GM12878 (cell line): ENCODE measurements around the gene RBPMS2. TPM values are rescaled to one million over a fixed set of nuclear protein-coding genes. Genes with fewer than 3 reads are reported as not detected.
A peak's percentile ranks its signal among the peaks of the same experiment; 100 is the strongest.

Experiments
- ATAC-seq: fragments of 200-7000 bp; cut with Tn5 transposase; 3 replicates; pipeline ENCODE4 v1.9.1; 2020; ENCODE audit warnings: mild to moderate bottlenecking, moderate library complexity
- BruUV-seq: library from RNA; stranded (reverse); fragments of 400-500 nt; replicated peaks from 2 replicates; lab custom pipeline; 2021; lab: Mats Ljungman, UMichigan
- CTCF ChIA-PET: fragments of 300-600 bp; sonication (Branson Sonifier 250); formaldehyde crosslinking; extraction: SDS; loops from one replicate; lab custom pipeline; 2021; ENCODE audit warnings: inconsistent platforms; lab: Yijun Ruan, JAX
- POLR2A ChIA-PET: fragments of 350-600 bp; formaldehyde crosslinking; extraction: SDS; loops from one replicate; lab custom pipeline; 2021; ENCODE audit warnings: inconsistent platforms; lab: Charles Lee
- RAD21 ChIA-PET: fragments of 300-600 bp; sonication (Branson Sonifier 250); formaldehyde crosslinking; loops from one replicate; lab custom pipeline; 2023; ENCODE audit warnings: antibody characterized with exemption; ENCODE audit not compliant: unreplicated experiment; lab: Charles Lee
- SMC1A ChIA-PET: fragments of 300-600 bp; sonication (Branson Sonifier 250); formaldehyde crosslinking; loops from one replicate; lab custom pipeline; 2023; ENCODE audit not compliant: unreplicated experiment, uncharacterized antibody; lab: Charles Lee
- DNase-seq: peaks from one replicate; pipeline ENCODE4 v3.0.0-alpha.2; 2011; ENCODE audit warnings: low read depth, low spot score
- FAIRE-seq: peaks from 3 replicates; lab custom pipeline; 2011; peaks lifted over from hg19 to GRCh38; lab: Jason Lieb, UNC
- H2AFZ ChIP-seq: 2 replicates; pipeline ENCODE4 v1.6.0; 2011; ENCODE audit warnings: low read depth, low read length, control low read depth; ENCODE audit not compliant: control insufficient read depth
- H3K27ac ChIP-seq: 2 replicates; pipeline ENCODE4 v1.5.1; 2011; ENCODE audit warnings: control low read depth; ENCODE audit not compliant: control insufficient read depth, insufficient read depth
- H3K27me3 ChIP-seq, 2 experiments: replicated peaks in 1 of 2; 2 replicates each; pipeline versions ENCODE4 v1.6.0 to v1.6.1; 2011; ENCODE audit warnings: low read length in 1 of 2; ENCODE audit not compliant: control insufficient read depth in 2 of 2, insufficient read depth in 2 of 2
- H3K36me3 ChIP-seq, 2 experiments: 2 replicates each; pipeline ENCODE4 v1.5.1; 2011; ENCODE audit warnings: low read length in 1 of 2; ENCODE audit not compliant: control insufficient read depth in 2 of 2, insufficient read depth in 2 of 2
- H3K4me1 ChIP-seq: 2 replicates; pipeline ENCODE4 v1.6.1; 2011; ENCODE audit warnings: mild to moderate bottlenecking, low read length, moderate library complexity, mixed read lengths; ENCODE audit not compliant: control insufficient read depth, insufficient read depth
- H3K4me2 ChIP-seq: 2 replicates; pipeline ENCODE4 v1.6.0; 2011; ENCODE audit warnings: control low read depth; ENCODE audit not compliant: control insufficient read depth, insufficient read depth
- H3K4me3 ChIP-seq: fragments of 200-600 bp; sonication (generic); 2 replicates; pipeline ENCODE4 v1.5.1; 2016
- H3K79me2 ChIP-seq: 2 replicates; pipeline ENCODE4 v1.6.0; 2011; ENCODE audit warnings: low read length; ENCODE audit not compliant: control insufficient read depth, insufficient read depth
- H3K9ac ChIP-seq: 2 replicates; pipeline ENCODE4 v1.8.0; 2011; ENCODE audit warnings: low read length, control low read depth, mixed read lengths; ENCODE audit not compliant: control insufficient read depth, insufficient read depth
- H3K9me3 ChIP-seq: replicated peaks from 3 replicates; pipeline ENCODE4 v1.5.1; 2011; ENCODE audit warnings: mild to moderate bottlenecking, low read length; ENCODE audit not compliant: control insufficient read depth, insufficient read depth
- H4K20me1 ChIP-seq: 2 replicates; pipeline ENCODE4 v1.6.0; 2011; ENCODE audit not compliant: control insufficient read depth, insufficient read depth
- BACH1 ChIP-seq: fragments of 450-650 bp; IDR thresholded peaks from 2 replicates; pipeline ENCODE4 v1.6.1; 2017; ENCODE audit warnings: mild to moderate bottlenecking, borderline replicate concordance
- BCL3 ChIP-seq: IDR thresholded peaks from 2 replicates; pipeline ENCODE4 v1.6.1; 2011; ENCODE audit warnings: borderline replicate concordance, low read depth, mild to moderate bottlenecking, moderate library complexity, low read length; ENCODE audit not compliant: insufficient read depth, poor library complexity, severe bottlenecking
- BHLHE40 ChIP-seq, 2 experiments: fragments of 450-650 bp in 1 of 2; IDR thresholded peaks; 2 replicates each; pipeline ENCODE4 v1.6.1; 2011 to 2017; ENCODE audit warnings: low read depth in 2 of 2, borderline replicate concordance in 1 of 2, improper control_type of control experiment in 1 of 2, low read length in 1 of 2, mild to moderate bottlenecking in 1 of 2
- CTCF ChIP-seq, 3 experiments: IDR thresholded peaks in 2 of 3; conservative IDR thresholded peaks in 1 of 3; 2 replicates each; pipeline ENCODE4 v1.5.1; 2011; ENCODE audit warnings: low read depth in 3 of 3, low read length in 3 of 3, mild to moderate bottlenecking in 3 of 3, control low read depth in 2 of 3, moderate library complexity in 2 of 3, inconsistent platforms in 1 of 3, mixed read lengths in 1 of 3; ENCODE audit not compliant: control insufficient read depth in 2 of 3, insufficient read depth in 1 of 3; ENCODE audit errors: extremely low read depth in 1 of 3
- EP300 ChIP-seq, 2 experiments: fragments of 150-350 bp in 1 of 2; IDR thresholded peaks; 2 replicates each; pipeline ENCODE4 v1.6.1; 2011 to 2012; ENCODE audit warnings: low read depth in 2 of 2, low read length in 2 of 2, borderline replicate concordance in 1 of 2, improper control_type of control experiment in 1 of 2, inconsistent platforms in 1 of 2; ENCODE audit not compliant: control insufficient read depth in 1 of 2
- HCFC1 ChIP-seq: fragments of 150-350 bp; IDR thresholded peaks from 2 replicates; pipeline ENCODE4 v1.6.1; 2014; ENCODE audit warnings: low read length
- IKZF1 ChIP-seq: fragments of 450-650 bp; conservative IDR thresholded peaks from 2 replicates; pipeline ENCODE4 v1.6.1; 2017; ENCODE audit warnings: antibody characterized with exemption, mild to moderate bottlenecking
- IKZF2 ChIP-seq, 2 experiments: fragments of 450-650 bp; IDR thresholded peaks; 2 replicates each; pipeline ENCODE4 v1.6.1; 2017; ENCODE audit warnings: mild to moderate bottlenecking in 2 of 2, moderate library complexity in 2 of 2
- RAD21 ChIP-seq: IDR thresholded peaks from 2 replicates; pipeline ENCODE4 v1.6.1; 2011; ENCODE audit warnings: mild to moderate bottlenecking, low read depth, low read length, moderate library complexity; ENCODE audit not compliant: insufficient read depth
- SMARCA5 ChIP-seq: fragments of 450-650 bp; IDR thresholded peaks from 2 replicates; pipeline ENCODE4 v1.6.1; 2017; ENCODE audit warnings: mild to moderate bottlenecking
- YY1 ChIP-seq: IDR thresholded peaks from 2 replicates; pipeline ENCODE4 v1.6.1; 2011; ENCODE audit warnings: low read depth, mild to moderate bottlenecking, low read length
- ZBTB40 ChIP-seq: fragments of 450-650 bp; IDR thresholded peaks from 2 replicates; pipeline ENCODE4 v1.6.1; 2016; ENCODE audit warnings: mild to moderate bottlenecking, moderate library complexity, borderline replicate concordance
- ZZZ3 ChIP-seq: IDR thresholded peaks from 2 replicates; pipeline ENCODE4 v1.6.1; 2011; ENCODE audit warnings: low read depth; ENCODE audit not compliant: control insufficient read depth, insufficient read length
- WGBS: methylation state at CpG from one replicate; pipeline ENCODE4 v1.1.6; 2016; ENCODE audit warnings: low lambda C conversion rate; ENCODE audit not compliant: insufficient replicate concordance, insufficient coverage; ENCODE audit errors: missing lambda C conversion rate; 5-methylcytosine and 5-hydroxymethylcytosine counted together
- in situ Hi-C: fragments of 300-500 bp; cut with MboI; formaldehyde crosslinking; loops from 9 replicates; pipeline ENCODE4 v1.14.3; 2018; ENCODE audit warnings: mixed read lengths
- intact Hi-C: fragments of 100-400 bp; cut with micrococcal nuclease; formaldehyde crosslinking; loops from one replicate; pipeline ENCODE4 v1.14.2; 2022; ENCODE audit not compliant: unreplicated experiment
- polyA plus RNA-seq, 11 experiments: library from polyadenylated mRNA; depleted of rRNA in 4 of 11; unstranded in 6 of 11; stranded (reverse) in 5 of 11; fragments of >200 nt; fragmentation: Nextera tagmentation in 4 of 11; fragmentation: Illumina TruSeq in 1 of 11; extraction: Ambion mirVana in 4 of 11; extraction: Trizol in 1 of 11; gene quantifications; 1 replicate in 1 of 11; 2 replicates in 10 of 11; pipeline versions ENCODE4 v1.2.1 to v1.2.3, GENCODE V29; 2011 to 2016; ENCODE audit warnings: inconsistent platforms in 2 of 11, missing spikeins in 2 of 11, low read depth in 1 of 11
- total RNA-seq, 4 experiments: library from RNA; depleted of rRNA in 3 of 4; stranded (reverse); fragments of >200 nt in 3 of 4; fragmentation: Illumina TruSeq in 1 of 4; extraction: Trizol in 1 of 4; gene quantifications; 2 replicates each; pipeline versions ENCODE4 v1.2.1 to v1.2.3, GENCODE V29; 2013 to 2021

Gene RBPMS2
- total and polyA plus RNA-seq, 10 of the 15 experiments (the other 5 are each of a cell fraction or from before 2014, with no cell fraction given) = 0.06 to 0.31 (median 0.19) TPM; not detected in 3

- ChIA-PET RAD21 (interaction anchor here (0.6 to 10.2 kb wide), 11 partner anchors 36 to 356 kb away, joined by 3 to 148 read pairs (median 4); no protein-coding TSS in a partner anchor), SMC1A (interaction anchor here (0.8 to 7.9 kb wide), 24 partner anchors 11 to 521 kb away, joined by 3 to 169 read pairs (median 4); partner anchors contain the start of gene PIF1), POLR2A (interaction anchor here (1.0 kb wide), 1 partner anchor 80 kb away, joined by 3 read pairs; no protein-coding TSS in a partner anchor), CTCF (interaction anchor here (0.5 to 20.1 kb wide), 20 partner anchors 10 to 523 kb away, joined by 3 to 529 read pairs (median 4); partner anchors contain the start of gene KBTBD13)
- 20% methylated on average over 16 of the region's 16 CpGs for WGBS
- no peak overlapping the region for H2AFZ ChIP-seq
- peaks cover 11% of the 10 kb centered on the region for H3K4me1 ChIP-seq
- no peak overlapping the region for H3K27ac ChIP-seq
- no peak overlapping the region for H3K9ac ChIP-seq
- H3K4me2 ChIP-seq = no peak overlapping the region
- no peaks in the 10 kb centered on the region for H3K36me3 ChIP-seq
- DNase-seq (peak; percentile 36), FAIRE-seq (peak; percentile 85), ATAC-seq (peak; percentile 91)
- in situ Hi-C loops (loop anchor here (5.0 kb wide), 2 partner anchors 81 to 176 kb away; no protein-coding TSS in a partner anchor), intact Hi-C loops (loop anchor here (1.0 to 10.0 kb wide), 5 partner anchors 79 to 354 kb away; no protein-coding TSS in a partner anchor)
- H4K20me1 ChIP-seq = no peaks in the 10 kb centered on the region
- H3K9me3 ChIP-seq = no peaks in the 10 kb centered on the region
- no peaks in the 10 kb centered on the region for H3K79me2 ChIP-seq
- BruUV-seq = no TSS peak
- no peak overlapping the region for H3K4me3 ChIP-seq
- no peaks in the 10 kb centered on the region; a peak in 1 of 4 replicates for H3K27me3 ChIP-seq
- no peak for TF ChIP-seq EP300 (IDR thresholded peaks at IDR 0.05; ENCODE audit: borderline replicate concordance in 1 of 2, control insufficient read depth in 1 of 2, low read depth in 2 of 2, low read length in 2 of 2)
- 0 out of 4 replicates have a peak, but pooled peaks have one; percentile 25 to 26 for TF ChIP-seq BHLHE40 (IDR thresholded peaks at IDR 0.05; ENCODE audit: borderline replicate concordance in 1 of 2, low read depth in 2 of 2, low read length in 1 of 2)
- no peak for TF ChIP-seq ZZZ3
- peak in 1 of 2 experiments; percentile 9; a peak in 1 of 4 replicates for TF ChIP-seq IKZF2 (IDR thresholded peaks at IDR 0.05)
- 0 out of 2 replicates have a peak, but pooled peaks have one; percentile 25 for TF ChIP-seq IKZF1
- peak; percentile 85 to 96 (median 86) for TF ChIP-seq CTCF (IDR thresholded peaks at IDR 0.05 in 2 of 3, conservative IDR thresholded peaks at IDR 0.05 in 1 of 3; ENCODE audit: control insufficient read depth in 2 of 3, extremely low read depth in 1 of 3, insufficient read depth in 1 of 3, low read depth in 3 of 3, low read length in 3 of 3)
- TF ChIP-seq ZBTB40 = no peak
- 0 out of 2 replicates have a peak, but pooled peaks have one; percentile 47 for TF ChIP-seq YY1
- TF ChIP-seq SMARCA5 = 0 out of 2 replicates have a peak, but pooled peaks have one; percentile 25
- no peak for TF ChIP-seq BCL3
- TF ChIP-seq BACH1 = 0 out of 2 replicates have a peak, but pooled peaks have one; percentile 21
- TF ChIP-seq RAD21 = peak; percentile 98
- TF ChIP-seq HCFC1 = no peak
Observed at GRCh38 chr15:64731012-64731804, 44.2 kb downstream of the RBPMS2 start.
